HepG2 (cell line): ENCODE results near the gene PCBP1. TPM values are rescaled to one million over a fixed set of nuclear protein-coding genes. Genes with fewer than 3 reads are reported as not detected.

Experiments used
- BRCA1 ChIP-seq: sonication (generic); formaldehyde crosslinking; IDR thresholded peaks from 2 replicates; pipeline ENCODE4 v1.4.0; 2020; ENCODE audit warnings: missing genetic modification reagents
- CREB1 ChIP-seq, 2 experiments: fragments of 450-650 bp in 1 of 2; IDR thresholded peaks; 2 replicates each; pipeline ENCODE4 v1.6.1; 2016 to 2017; ENCODE audit warnings: control low read depth in 1 of 2, mild to moderate bottlenecking in 1 of 2, missing compliant biosample characterization in 1 of 2, missing genetic modification characterization in 1 of 2
- HOXA7 ChIP-seq: sonication (generic); formaldehyde crosslinking; IDR thresholded peaks from 2 replicates; pipeline ENCODE4 v1.8.1; 2022; ENCODE audit warnings: mild to moderate bottlenecking, missing genetic modification reagents, moderate library complexity
- KAT2B ChIP-seq: fragments of 150-350 bp; IDR thresholded peaks from 2 replicates; pipeline ENCODE4 v1.6.1; 2014; ENCODE audit warnings: low read depth, low read length, borderline replicate concordance
- NCOA1 ChIP-seq: sonication (generic); formaldehyde crosslinking; IDR thresholded peaks from 2 replicates; pipeline ENCODE4 v1.9.0; 2021; ENCODE audit warnings: missing genetic modification reagents
- NRL ChIP-seq: sonication (generic); formaldehyde crosslinking; IDR thresholded peaks from 2 replicates; pipeline ENCODE4 v1.5.0; 2020; ENCODE audit warnings: missing genetic modification reagents, mild to moderate bottlenecking, moderate library complexity, borderline replicate concordance
- SPEN ChIP-seq: sonication (generic); formaldehyde crosslinking; IDR thresholded peaks from 2 replicates; pipeline ENCODE4 v1.5.1; 2020; ENCODE audit warnings: low read depth, mild to moderate bottlenecking, missing genetic modification reagents
- TGIF2 ChIP-seq: IDR thresholded peaks from 2 replicates; pipeline ENCODE4 v1.6.1; 2016; ENCODE audit warnings: control low read depth, missing compliant biosample characterization
- TRIM24 ChIP-seq: sonication (generic); formaldehyde crosslinking; IDR thresholded peaks from 2 replicates; pipeline ENCODE4 v1.8.0; 2022; ENCODE audit warnings: mild to moderate bottlenecking, missing genetic modification reagents
- ZNF263 ChIP-seq: sonication (generic); formaldehyde crosslinking; IDR thresholded peaks from 2 replicates; pipeline ENCODE4 v1.4.0; 2020; ENCODE audit warnings: missing genetic modification reagents
- ZNF329 ChIP-seq: sonication (generic); formaldehyde crosslinking; IDR thresholded peaks from 2 replicates; pipeline ENCODE4 v1.9.0; 2021; ENCODE audit warnings: low read depth, mild to moderate bottlenecking, missing genetic modification reagents
- ZNF678 ChIP-seq: sonication (generic); formaldehyde crosslinking; IDR thresholded peaks from 2 replicates; pipeline ENCODE4 v1.4.0; 2020; ENCODE audit warnings: mild to moderate bottlenecking, missing genetic modification reagents
- polyA plus RNA-seq, 8 experiments: library from polyadenylated mRNA; depleted of rRNA in 3 of 8; stranded (reverse) in 7 of 8; unstranded in 1 of 8; fragments of >200 nt; fragmentation: Illumina TruSeq in 4 of 8; extraction: Trizol in 4 of 8; gene quantifications; 2 replicates each; pipeline versions ENCODE4 v1.2.1 to v1.2.3, GENCODE V29; 2011 to 2016; ENCODE audit warnings: low read depth in 4 of 8, missing spikeins in 1 of 8, mixed read lengths in 1 of 8; ENCODE audit not compliant: insufficient read depth in 1 of 8
- total RNA-seq, 5 experiments: library from RNA; depleted of rRNA; stranded (reverse); fragments of >200 nt; fragmentation: Illumina TruSeq; extraction: Trizol; gene quantifications; 2 replicates each; pipeline ENCODE4 v1.2.3, GENCODE V29; 2016; ENCODE audit warnings: low read depth in 1 of 5
- TF ChIP-seq, protein P1 (sequence below), 2 experiments: IDR thresholded peaks; 2 replicates each; pipeline ENCODE4 v1.6.1; 2011 to 2012; ENCODE audit warnings: low read length in 2 of 2, borderline replicate concordance in 1 of 2, low read depth in 1 of 2, mild to moderate bottlenecking in 1 of 2, moderate library complexity in 1 of 2
- TF ChIP-seq, protein P2 (sequence below): sonication (generic); formaldehyde crosslinking; IDR thresholded peaks from 2 replicates; pipeline ENCODE4 v1.9.0; 2022; ENCODE audit warnings: missing genetic modification reagents, mild to moderate bottlenecking, borderline replicate concordance
- TF ChIP-seq, protein P3 (sequence below): IDR thresholded peaks from 2 replicates; pipeline ENCODE4 v1.6.1; 2016; ENCODE audit warnings: missing compliant biosample characterization, missing genetic modification reagents, borderline replicate concordance
- TF ChIP-seq, protein P4 (sequence below): IDR thresholded peaks from 2 replicates; pipeline ENCODE4 v1.6.1; 2016; ENCODE audit warnings: control low read depth
- TF ChIP-seq, protein P5 (sequence below): sonication (generic); formaldehyde crosslinking; IDR thresholded peaks from 2 replicates; pipeline ENCODE4 v1.4.0; 2020; ENCODE audit warnings: missing genetic modification reagents, borderline replicate concordance

PCBP1 gene
- total and polyA plus RNA-seq, 2 of the 13 experiments (the other 11 are each of a cell fraction or from before 2014, with no cell fraction given): 32.0 to 137 TPM

DNA sequence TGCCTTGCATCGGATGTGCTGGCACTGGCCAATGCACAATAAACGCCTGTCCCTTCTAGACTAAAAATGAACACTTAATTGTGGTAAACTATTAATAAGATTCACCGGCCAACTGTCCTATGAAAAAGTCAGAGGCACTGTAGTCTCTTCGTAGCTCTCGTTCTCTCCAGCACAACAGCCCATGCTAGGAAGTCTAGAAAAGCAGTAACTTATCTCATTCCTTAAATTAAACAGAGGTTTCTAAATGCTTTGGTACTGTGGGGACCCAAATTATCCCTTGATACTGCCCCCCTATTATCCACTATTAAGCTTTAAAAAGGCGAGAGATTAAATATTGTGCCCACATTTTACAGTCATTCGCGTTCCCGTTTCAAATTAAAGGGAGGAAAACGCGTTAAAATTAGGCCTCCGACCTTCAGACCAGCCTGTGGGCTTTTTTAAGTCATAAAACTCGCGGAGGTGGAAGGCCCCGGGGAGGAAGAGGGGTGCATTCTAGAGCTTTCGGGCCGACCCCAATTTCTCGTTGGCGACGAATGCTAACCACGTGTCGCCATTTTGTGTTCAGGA is 1.5 kb upstream of the PCBP1 start (continued):
- TF ChIP-seq TRIM24 (CRISPR knock-in tag) (no peak), TGIF2 (CRISPR knock-in tag) (0 out of 2 replicates have a peak, but pooled peaks have one; percentile 55), BRCA1 (CRISPR knock-in tag) (no peak), ZNF263 (CRISPR knock-in tag) (no peak), NRL (CRISPR knock-in tag) (no peak), ZNF678 (CRISPR knock-in tag) (no peak), NCOA1 (no peak), CREB1 (IDR thresholded peaks at IDR 0.05) (no peak), CREB1 (CRISPR knock-in tag; IDR thresholded peaks at IDR 0.05) (0 out of 2 replicates have a peak, but pooled peaks have one; percentile 22), SPEN (CRISPR knock-in tag) (no peak), HOXA7 (CRISPR knock-in tag) (no peak), ZNF329 (CRISPR knock-in tag) (no peak), KAT2B (no peak)
- TF ChIP-seq, protein P1, sequence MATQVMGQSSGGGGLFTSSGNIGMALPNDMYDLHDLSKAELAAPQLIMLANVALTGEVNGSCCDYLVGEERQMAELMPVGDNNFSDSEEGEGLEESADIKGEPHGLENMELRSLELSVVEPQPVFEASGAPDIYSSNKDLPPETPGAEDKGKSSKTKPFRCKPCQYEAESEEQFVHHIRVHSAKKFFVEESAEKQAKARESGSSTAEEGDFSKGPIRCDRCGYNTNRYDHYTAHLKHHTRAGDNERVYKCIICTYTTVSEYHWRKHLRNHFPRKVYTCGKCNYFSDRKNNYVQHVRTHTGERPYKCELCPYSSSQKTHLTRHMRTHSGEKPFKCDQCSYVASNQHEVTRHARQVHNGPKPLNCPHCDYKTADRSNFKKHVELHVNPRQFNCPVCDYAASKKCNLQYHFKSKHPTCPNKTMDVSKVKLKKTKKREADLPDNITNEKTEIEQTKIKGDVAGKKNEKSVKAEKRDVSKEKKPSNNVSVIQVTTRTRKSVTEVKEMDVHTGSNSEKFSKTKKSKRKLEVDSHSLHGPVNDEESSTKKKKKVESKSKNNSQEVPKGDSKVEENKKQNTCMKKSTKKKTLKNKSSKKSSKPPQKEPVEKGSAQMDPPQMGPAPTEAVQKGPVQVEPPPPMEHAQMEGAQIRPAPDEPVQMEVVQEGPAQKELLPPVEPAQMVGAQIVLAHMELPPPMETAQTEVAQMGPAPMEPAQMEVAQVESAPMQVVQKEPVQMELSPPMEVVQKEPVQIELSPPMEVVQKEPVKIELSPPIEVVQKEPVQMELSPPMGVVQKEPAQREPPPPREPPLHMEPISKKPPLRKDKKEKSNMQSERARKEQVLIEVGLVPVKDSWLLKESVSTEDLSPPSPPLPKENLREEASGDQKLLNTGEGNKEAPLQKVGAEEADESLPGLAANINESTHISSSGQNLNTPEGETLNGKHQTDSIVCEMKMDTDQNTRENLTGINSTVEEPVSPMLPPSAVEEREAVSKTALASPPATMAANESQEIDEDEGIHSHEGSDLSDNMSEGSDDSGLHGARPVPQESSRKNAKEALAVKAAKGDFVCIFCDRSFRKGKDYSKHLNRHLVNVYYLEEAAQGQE (IDR thresholded peaks at IDR 0.05; ENCODE audit: borderline replicate concordance in 1 of 2, low read depth in 1 of 2, low read length in 2 of 2): no peak
- TF ChIP-seq, protein P2, sequence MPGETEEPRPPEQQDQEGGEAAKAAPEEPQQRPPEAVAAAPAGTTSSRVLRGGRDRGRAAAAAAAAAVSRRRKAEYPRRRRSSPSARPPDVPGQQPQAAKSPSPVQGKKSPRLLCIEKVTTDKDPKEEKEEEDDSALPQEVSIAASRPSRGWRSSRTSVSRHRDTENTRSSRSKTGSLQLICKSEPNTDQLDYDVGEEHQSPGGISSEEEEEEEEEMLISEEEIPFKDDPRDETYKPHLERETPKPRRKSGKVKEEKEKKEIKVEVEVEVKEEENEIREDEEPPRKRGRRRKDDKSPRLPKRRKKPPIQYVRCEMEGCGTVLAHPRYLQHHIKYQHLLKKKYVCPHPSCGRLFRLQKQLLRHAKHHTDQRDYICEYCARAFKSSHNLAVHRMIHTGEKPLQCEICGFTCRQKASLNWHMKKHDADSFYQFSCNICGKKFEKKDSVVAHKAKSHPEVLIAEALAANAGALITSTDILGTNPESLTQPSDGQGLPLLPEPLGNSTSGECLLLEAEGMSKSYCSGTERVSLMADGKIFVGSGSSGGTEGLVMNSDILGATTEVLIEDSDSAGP (CRISPR knock-in tag): no peak
- TF ChIP-seq, protein P3, sequence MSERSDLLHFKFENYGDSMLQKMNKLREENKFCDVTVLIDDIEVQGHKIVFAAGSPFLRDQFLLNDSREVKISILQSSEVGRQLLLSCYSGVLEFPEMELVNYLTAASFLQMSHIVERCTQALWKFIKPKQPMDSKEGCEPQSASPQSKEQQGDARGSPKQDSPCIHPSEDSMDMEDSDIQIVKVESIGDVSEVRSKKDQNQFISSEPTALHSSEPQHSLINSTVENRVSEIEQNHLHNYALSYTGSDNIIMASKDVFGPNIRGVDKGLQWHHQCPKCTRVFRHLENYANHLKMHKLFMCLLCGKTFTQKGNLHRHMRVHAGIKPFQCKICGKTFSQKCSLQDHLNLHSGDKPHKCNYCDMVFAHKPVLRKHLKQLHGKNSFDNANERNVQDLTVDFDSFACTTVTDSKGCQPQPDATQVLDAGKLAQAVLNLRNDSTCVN (CRISPR knock-in tag): no peak
- TF ChIP-seq, protein P4, sequence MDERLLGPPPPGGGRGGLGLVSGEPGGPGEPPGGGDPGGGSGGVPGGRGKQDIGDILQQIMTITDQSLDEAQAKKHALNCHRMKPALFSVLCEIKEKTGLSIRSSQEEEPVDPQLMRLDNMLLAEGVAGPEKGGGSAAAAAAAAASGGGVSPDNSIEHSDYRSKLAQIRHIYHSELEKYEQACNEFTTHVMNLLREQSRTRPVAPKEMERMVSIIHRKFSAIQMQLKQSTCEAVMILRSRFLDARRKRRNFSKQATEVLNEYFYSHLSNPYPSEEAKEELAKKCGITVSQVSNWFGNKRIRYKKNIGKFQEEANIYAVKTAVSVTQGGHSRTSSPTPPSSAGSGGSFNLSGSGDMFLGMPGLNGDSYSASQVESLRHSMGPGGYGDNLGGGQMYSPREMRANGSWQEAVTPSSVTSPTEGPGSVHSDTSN: no peak
- TF ChIP-seq, protein P5, sequence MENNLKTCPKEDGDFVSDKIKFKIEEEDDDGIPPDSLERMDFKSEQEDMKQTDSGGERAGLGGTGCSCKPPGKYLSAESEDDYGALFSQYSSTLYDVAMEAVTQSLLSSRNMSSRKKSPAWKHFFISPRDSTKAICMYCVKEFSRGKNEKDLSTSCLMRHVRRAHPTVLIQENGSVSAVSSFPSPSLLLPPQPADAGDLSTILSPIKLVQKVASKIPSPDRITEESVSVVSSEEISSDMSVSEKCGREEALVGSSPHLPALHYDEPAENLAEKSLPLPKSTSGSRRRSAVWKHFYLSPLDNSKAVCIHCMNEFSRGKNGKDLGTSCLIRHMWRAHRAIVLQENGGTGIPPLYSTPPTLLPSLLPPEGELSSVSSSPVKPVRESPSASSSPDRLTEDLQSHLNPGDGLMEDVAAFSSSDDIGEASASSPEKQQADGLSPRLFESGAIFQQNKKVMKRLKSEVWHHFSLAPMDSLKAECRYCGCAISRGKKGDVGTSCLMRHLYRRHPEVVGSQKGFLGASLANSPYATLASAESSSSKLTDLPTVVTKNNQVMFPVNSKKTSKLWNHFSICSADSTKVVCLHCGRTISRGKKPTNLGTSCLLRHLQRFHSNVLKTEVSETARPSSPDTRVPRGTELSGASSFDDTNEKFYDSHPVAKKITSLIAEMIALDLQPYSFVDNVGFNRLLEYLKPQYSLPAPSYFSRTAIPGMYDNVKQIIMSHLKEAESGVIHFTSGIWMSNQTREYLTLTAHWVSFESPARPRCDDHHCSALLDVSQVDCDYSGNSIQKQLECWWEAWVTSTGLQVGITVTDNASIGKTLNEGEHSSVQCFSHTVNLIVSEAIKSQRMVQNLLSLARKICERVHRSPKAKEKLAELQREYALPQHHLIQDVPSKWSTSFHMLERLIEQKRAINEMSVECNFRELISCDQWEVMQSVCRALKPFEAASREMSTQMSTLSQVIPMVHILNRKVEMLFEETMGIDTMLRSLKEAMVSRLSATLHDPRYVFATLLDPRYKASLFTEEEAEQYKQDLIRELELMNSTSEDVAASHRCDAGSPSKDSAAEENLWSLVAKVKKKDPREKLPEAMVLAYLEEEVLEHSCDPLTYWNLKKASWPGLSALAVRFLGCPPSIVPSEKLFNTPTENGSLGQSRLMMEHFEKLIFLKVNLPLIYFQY (CRISPR knock-in tag): no peak; the same call in 1 of the 2 replicates
